GM12865 (cell line): Measurements from ENCODE around the gene C16orf89.

Experiments used
- DNase-seq: peaks from one replicate; pipeline ENCODE4 v3.0.0; 2010; ENCODE audit warnings: low read depth
- H3K4me3 ChIP-seq: 2 replicates; pipeline ENCODE4 v1.5.1; 2011; ENCODE audit warnings: mild to moderate bottlenecking, low read depth, low read length, control low read depth
- CTCF ChIP-seq: IDR thresholded peaks from 2 replicates; pipeline ENCODE4 v1.5.1; 2011; ENCODE audit warnings: low read length, control low read depth, low read depth, inconsistent platforms; ENCODE audit not compliant: insufficient read depth; ENCODE audit errors: missing control alignments

The C16orf89 gene

DNA sequence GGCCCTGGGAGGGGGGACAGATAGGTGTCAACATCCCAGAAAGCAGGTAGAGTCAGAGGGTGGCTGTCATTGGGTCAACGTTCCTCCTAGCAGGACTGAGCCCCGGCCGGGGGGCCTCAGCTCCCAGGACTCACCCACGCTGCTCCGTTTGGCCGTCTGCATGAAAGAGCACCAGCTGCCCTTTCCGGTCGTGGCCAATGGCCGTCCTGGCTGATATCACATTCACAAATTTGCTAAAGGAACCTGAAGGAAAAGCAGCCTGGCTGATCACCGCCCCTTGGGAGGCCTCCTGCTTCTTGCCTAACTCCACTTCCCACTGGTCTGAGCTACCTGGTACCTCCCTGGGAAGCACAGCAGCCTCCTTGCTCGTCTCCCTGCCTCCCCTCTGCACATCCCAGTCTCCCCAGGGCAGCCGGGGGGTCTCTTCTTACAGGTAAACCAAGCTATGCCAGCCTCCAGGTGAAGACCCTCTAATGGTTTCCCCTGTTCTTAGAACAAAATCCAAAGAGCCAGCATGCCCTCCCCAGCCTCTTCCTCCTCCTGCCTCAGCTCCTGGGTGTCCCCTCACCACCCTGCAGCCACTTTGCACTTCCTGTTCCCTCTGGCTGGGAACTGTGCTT, 35.4 kb downstream of the C16orf89 start:
- DNase-seq = no peak
- H3K4me3 ChIP-seq = no peak overlapping the region
- TF ChIP-seq CTCF = no peak

- no peak for TF ChIP-seq CTCF
- no peak overlapping the region for H3K4me3 ChIP-seq
- no peak for DNase-seq
These were observed 36.7 kb downstream of the C16orf89 start for GRCh38 chr16:5028950-5029475.

DNA sequence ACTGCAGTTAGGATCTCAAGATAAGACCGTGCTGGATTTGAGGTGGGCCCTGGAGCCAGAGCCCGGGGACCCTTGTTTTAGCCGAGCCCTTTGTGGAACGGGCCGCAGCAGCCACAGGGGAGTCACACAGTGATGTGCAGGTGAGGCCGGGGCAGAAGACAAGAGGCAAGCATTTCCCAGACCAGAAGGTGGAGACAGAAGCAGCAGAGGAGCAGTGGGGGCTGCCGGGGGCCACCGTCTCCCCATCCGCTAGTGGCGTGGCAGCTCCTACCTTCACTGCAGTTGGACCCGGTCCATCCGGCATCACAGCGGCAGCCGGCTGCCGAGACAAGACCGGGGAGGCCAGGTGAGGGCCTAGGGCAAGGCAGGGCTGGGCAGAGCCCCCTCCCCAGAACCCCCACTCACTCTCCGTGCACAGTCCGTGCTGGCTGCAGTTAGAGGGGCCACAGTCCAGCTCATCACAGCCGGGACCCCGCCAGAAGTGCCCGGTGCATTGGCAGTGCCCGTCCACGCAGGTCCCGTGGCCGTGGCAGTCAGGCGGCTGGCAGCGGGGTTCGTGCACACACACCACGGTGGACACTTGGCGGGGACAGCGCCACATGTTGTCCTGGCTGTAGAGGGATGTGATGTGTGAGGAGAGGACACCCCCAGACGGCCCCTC, 38.1 kb downstream of the C16orf89 start:
- DNase-seq = no peak
- no peak for TF ChIP-seq CTCF
- no peak overlapping the region for H3K4me3 ChIP-seq

- no peak overlapping the region for H3K4me3 ChIP-seq
- no peak for DNase-seq
- TF ChIP-seq CTCF = no peak
These were observed 38.7 kb downstream of the C16orf89 start for GRCh38 chr16:5027086-5027485.

DNA sequence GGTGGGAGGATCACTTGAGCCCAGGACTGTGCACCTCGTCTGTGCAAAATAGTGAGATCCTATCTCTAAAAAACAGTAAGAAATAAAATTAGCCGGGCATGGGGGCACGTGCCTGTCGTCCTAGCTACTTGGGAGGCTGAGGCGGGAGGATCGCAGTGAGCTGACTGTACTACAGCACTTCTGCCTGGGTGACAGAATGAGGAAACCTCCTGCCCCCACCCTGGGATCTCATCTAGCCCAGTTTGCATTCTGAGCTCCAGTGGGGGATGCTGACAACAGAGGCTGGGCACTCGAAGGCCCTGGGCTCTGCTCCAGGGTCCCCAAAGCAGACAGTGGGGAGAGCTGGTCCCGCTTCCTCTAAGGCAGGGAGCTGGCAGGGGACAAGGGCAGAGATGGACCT, 39.1 kb downstream of the C16orf89 start:
- no peak for TF ChIP-seq CTCF
- no peak overlapping the region for H3K4me3 ChIP-seq
- no peak for DNase-seq

DNA sequence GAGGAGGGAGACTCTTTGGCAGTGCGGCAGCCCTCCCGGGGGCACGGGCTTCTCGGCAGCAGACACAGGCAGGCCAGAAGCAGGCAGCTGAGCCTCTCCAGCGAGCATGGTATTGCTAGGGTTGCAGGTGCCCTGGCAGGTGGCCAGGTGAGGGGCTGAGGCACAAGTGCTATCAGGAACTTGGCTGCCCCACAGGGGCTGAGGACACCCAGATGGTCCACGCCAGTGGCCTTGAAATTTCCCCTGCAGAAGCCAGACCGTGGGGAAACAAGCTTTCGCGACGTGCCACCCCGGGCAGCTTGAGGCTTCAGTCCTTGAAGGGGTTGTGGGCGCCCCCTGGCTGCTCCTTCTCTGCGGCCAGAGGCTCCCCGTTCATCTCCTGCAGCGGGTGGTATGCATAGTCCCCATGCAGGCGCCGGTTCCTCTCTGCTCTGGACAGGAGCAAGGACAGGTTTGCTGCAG, 40.6 kb downstream of the C16orf89 start:
- DNase-seq = peak; percentile 41
- H3K4me3 ChIP-seq = no peak overlapping the region
- peak; percentile 25 for TF ChIP-seq CTCF
